ENCODE measurements around the gene GRIA4.

DNA sequence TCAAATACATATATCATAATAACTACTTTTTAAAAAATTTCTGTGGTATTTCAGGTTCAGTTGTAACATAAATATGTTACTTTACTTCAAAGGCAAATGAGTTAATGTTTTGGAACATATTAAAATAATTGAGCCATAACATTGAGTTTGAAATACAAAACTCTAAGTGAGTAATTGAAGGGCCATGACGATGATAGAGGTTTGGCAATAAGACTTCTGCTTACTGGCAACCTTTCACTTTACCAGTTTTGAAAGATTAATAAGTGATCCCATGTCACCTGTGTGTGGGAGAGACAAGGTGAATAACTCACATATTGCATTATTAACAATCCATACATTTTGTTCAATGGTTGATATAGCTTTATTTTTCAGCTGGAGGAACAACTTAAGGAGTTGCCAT lies 144.4 kb downstream of the GRIA4 start:
- TF ChIP-seq ZFP36 (IDR thresholded peaks at IDR 0.05; ENCODE audit: borderline replicate concordance, partially characterized antibody) (no peak), CHD2 (IDR thresholded peaks at IDR 0.05; ENCODE audit: low read length, partially characterized antibody) (no peak), PHF8 (IDR thresholded peaks at IDR 0.05; ENCODE audit: borderline replicate concordance, low read depth) (no peak), RFX5 (IDR thresholded peaks at IDR 0.05) (no peak), HOXA7 (CRISPR knock-in tag; IDR thresholded peaks at IDR 0.05) (no peak), EP300 (IDR thresholded peaks at IDR 0.05) (no peak), POLR2A (IDR thresholded peaks at IDR 0.05; ENCODE audit: low read length) (no peak), NPAS2 (CRISPR knock-in tag; IDR thresholded peaks at IDR 0.05; ENCODE audit: borderline replicate concordance) (no peak), RAD21 (conservative IDR thresholded peaks at IDR 0.05 in 1 of 2, IDR thresholded peaks at IDR 0.05 in 1 of 2) (no peak), RCOR1 (IDR thresholded peaks at IDR 0.05; ENCODE audit: low read depth, low read length) (no peak), TP53 (CRISPR knock-in tag; IDR thresholded peaks at IDR 0.05) (no peak)
- TF ChIP-seq, protein P1, sequence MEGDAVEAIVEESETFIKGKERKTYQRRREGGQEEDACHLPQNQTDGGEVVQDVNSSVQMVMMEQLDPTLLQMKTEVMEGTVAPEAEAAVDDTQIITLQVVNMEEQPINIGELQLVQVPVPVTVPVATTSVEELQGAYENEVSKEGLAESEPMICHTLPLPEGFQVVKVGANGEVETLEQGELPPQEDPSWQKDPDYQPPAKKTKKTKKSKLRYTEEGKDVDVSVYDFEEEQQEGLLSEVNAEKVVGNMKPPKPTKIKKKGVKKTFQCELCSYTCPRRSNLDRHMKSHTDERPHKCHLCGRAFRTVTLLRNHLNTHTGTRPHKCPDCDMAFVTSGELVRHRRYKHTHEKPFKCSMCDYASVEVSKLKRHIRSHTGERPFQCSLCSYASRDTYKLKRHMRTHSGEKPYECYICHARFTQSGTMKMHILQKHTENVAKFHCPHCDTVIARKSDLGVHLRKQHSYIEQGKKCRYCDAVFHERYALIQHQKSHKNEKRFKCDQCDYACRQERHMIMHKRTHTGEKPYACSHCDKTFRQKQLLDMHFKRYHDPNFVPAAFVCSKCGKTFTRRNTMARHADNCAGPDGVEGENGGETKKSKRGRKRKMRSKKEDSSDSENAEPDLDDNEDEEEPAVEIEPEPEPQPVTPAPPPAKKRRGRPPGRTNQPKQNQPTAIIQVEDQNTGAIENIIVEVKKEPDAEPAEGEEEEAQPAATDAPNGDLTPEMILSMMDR (IDR thresholded peaks at IDR 0.05): no peak
- TF ChIP-seq, protein P2, sequence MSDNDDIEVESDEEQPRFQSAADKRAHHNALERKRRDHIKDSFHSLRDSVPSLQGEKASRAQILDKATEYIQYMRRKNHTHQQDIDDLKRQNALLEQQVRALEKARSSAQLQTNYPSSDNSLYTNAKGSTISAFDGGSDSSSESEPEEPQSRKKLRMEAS (IDR thresholded peaks at IDR 0.05): no peak
- TF ChIP-seq, protein P3, sequence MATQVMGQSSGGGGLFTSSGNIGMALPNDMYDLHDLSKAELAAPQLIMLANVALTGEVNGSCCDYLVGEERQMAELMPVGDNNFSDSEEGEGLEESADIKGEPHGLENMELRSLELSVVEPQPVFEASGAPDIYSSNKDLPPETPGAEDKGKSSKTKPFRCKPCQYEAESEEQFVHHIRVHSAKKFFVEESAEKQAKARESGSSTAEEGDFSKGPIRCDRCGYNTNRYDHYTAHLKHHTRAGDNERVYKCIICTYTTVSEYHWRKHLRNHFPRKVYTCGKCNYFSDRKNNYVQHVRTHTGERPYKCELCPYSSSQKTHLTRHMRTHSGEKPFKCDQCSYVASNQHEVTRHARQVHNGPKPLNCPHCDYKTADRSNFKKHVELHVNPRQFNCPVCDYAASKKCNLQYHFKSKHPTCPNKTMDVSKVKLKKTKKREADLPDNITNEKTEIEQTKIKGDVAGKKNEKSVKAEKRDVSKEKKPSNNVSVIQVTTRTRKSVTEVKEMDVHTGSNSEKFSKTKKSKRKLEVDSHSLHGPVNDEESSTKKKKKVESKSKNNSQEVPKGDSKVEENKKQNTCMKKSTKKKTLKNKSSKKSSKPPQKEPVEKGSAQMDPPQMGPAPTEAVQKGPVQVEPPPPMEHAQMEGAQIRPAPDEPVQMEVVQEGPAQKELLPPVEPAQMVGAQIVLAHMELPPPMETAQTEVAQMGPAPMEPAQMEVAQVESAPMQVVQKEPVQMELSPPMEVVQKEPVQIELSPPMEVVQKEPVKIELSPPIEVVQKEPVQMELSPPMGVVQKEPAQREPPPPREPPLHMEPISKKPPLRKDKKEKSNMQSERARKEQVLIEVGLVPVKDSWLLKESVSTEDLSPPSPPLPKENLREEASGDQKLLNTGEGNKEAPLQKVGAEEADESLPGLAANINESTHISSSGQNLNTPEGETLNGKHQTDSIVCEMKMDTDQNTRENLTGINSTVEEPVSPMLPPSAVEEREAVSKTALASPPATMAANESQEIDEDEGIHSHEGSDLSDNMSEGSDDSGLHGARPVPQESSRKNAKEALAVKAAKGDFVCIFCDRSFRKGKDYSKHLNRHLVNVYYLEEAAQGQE (IDR thresholded peaks at IDR 0.05): no peak

All from A549 (cell line).